GM10847 (cell line): ENCODE data around the gene SEC24D.

ENCODE experiments used
- POLR2A ChIP-seq: IDR thresholded peaks from 2 replicates; pipeline ENCODE4 v1.6.1; 2011; ENCODE audit not compliant: insufficient read length; ENCODE audit errors: extremely low read depth

Gene SEC24D

GRCh38 chr4:118835571-118836300, at the start of gene SEC24D:
TSS of gene SEC24D (minus strand) at chr4:118836126. CDS start at chr4:118833696, 2,430 bp downstream.
- TF ChIP-seq POLR2A = peak; percentile 72

- no peak for TF ChIP-seq POLR2A
Measured at GRCh38 chr4:118884716-118885115, 48.8 kb upstream of the SEC24D start.

- no peak for TF ChIP-seq POLR2A
Measured at GRCh38 chr4:118883861-118884260, 47.9 kb upstream of the SEC24D start.

- TF ChIP-seq POLR2A = no peak
Measured at GRCh38 chr4:118881512-118882146, 45.7 kb upstream of the SEC24D start.

GRCh38 chr4:118879409-118879808, 43.5 kb upstream of the SEC24D start:
- no peak for TF ChIP-seq POLR2A

GRCh38 chr4:118877797-118878196, 41.9 kb upstream of the SEC24D start:
- TF ChIP-seq POLR2A = no peak

GRCh38 chr4:118872181-118872580, 36.3 kb upstream of the SEC24D start:
- TF ChIP-seq POLR2A = no peak

GRCh38 chr4:118869808-118870342, 33.9 kb upstream of the SEC24D start:
- TF ChIP-seq POLR2A = no peak

- TF ChIP-seq POLR2A = no peak
Measured at GRCh38 chr4:118867311-118868067, 31.6 kb upstream of the SEC24D start.

- no peak for TF ChIP-seq POLR2A
Measured at GRCh38 chr4:118866442-118866841, 30.5 kb upstream of the SEC24D start.

- TF ChIP-seq POLR2A = no peak
Measured at GRCh38 chr4:118865091-118865708, 29.3 kb upstream of the SEC24D start.

GRCh38 chr4:118858779-118859178, 22.9 kb upstream of the SEC24D start:
- TF ChIP-seq POLR2A = no peak

GRCh38 chr4:118857760-118858159, 21.8 kb upstream of the SEC24D start:
- no peak for TF ChIP-seq POLR2A

GRCh38 chr4:118850488-118851173, 14.7 kb upstream of the SEC24D start:
- TF ChIP-seq POLR2A = no peak
